ENCODE results near the gene OR5B12.

- TF ChIP-seq CTCF (IDR thresholded peaks at IDR 0.05) (no peak), EP300 (IDR thresholded peaks at IDR 0.05) (no peak), POLR2A (IDR thresholded peaks at IDR 0.05) (no peak)
Measured at GRCh38 chr11:58394195-58394594, 47.8 kb downstream of the OR5B12 start.
